GM20000 (cell line): ENCODE results near the gene LAX1.

Source experiments
- DNase-seq: peaks from one replicate; pipeline ENCODE4 v3.0.0; 2012; ENCODE audit warnings: low spot score
- TF ChIP-seq, protein P1 (sequence below): IDR thresholded peaks from 2 replicates; pipeline ENCODE4 v1.5.1; 2012; ENCODE audit warnings: mild to moderate bottlenecking, control low read depth; ENCODE audit errors: extremely low read depth, missing control alignments

The LAX1 gene

GRCh38 chr1:203823306-203823705 lies 58.3 kb downstream of the LAX1 start:
- TF ChIP-seq, protein P1, sequence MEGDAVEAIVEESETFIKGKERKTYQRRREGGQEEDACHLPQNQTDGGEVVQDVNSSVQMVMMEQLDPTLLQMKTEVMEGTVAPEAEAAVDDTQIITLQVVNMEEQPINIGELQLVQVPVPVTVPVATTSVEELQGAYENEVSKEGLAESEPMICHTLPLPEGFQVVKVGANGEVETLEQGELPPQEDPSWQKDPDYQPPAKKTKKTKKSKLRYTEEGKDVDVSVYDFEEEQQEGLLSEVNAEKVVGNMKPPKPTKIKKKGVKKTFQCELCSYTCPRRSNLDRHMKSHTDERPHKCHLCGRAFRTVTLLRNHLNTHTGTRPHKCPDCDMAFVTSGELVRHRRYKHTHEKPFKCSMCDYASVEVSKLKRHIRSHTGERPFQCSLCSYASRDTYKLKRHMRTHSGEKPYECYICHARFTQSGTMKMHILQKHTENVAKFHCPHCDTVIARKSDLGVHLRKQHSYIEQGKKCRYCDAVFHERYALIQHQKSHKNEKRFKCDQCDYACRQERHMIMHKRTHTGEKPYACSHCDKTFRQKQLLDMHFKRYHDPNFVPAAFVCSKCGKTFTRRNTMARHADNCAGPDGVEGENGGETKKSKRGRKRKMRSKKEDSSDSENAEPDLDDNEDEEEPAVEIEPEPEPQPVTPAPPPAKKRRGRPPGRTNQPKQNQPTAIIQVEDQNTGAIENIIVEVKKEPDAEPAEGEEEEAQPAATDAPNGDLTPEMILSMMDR = no peak
- no peak for DNase-seq
